DND-41 (cell line): ENCODE measurements around the gene TMEM161B.

Experiments
- EZH2 ChIP-seq: IDR thresholded peaks from 3 replicates; pipeline ENCODE4 v1.6.1; 2012; ENCODE audit warnings: borderline replicate concordance, low read depth, mild to moderate bottlenecking, moderate library complexity, low read length, inconsistent platforms; ENCODE audit not compliant: severe bottlenecking
- TF ChIP-seq, protein P1 (sequence below): IDR thresholded peaks from 2 replicates; pipeline ENCODE4 v1.5.1; 2012; ENCODE audit warnings: borderline replicate concordance, low read length, moderate library complexity, mild to moderate bottlenecking; ENCODE audit not compliant: poor library complexity, severe bottlenecking; ENCODE audit errors: extremely low read depth

DNA sequence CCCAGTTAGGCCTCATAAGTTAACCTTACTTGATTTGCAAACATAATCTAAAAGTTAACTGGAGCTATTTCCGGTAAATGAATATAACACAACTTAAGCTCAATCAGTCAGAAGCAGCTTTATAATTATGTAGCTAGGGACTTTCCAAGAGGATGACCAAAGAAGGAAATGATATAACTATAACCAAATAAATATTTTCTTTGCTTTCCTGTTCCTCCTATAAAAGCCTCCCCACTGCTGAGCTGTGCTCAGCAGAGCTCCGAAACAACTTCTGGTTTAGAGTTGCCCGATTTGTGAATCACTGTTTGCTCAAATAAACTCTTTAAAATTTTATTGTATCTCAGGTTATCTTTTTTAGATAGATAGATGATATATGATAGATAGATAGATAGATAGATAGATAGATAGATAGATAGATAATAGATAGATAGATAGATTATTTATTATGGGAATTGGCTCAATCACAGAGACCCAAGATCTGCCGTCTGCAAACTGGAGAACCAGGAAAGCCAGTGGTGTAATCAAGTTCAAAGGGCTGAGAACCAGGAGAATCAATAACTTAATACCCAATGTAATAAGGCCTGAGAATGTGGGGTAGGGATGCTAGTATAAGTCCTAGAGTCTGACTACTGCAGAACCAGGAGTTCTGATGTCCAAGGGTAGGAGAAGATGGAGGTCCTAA is 19.3 kb upstream of the TMEM161B start:
- TF ChIP-seq, protein P1, sequence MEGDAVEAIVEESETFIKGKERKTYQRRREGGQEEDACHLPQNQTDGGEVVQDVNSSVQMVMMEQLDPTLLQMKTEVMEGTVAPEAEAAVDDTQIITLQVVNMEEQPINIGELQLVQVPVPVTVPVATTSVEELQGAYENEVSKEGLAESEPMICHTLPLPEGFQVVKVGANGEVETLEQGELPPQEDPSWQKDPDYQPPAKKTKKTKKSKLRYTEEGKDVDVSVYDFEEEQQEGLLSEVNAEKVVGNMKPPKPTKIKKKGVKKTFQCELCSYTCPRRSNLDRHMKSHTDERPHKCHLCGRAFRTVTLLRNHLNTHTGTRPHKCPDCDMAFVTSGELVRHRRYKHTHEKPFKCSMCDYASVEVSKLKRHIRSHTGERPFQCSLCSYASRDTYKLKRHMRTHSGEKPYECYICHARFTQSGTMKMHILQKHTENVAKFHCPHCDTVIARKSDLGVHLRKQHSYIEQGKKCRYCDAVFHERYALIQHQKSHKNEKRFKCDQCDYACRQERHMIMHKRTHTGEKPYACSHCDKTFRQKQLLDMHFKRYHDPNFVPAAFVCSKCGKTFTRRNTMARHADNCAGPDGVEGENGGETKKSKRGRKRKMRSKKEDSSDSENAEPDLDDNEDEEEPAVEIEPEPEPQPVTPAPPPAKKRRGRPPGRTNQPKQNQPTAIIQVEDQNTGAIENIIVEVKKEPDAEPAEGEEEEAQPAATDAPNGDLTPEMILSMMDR = no peak
- TF ChIP-seq EZH2 = no peak
